VCaP (cell line): ENCODE measurements around the gene TARS3.
"Not testable (repeated sequence)": the region's sequence is repeated elsewhere in the genome, so short reads cannot be mapped to it uniquely, and the experiment has no call there.

Source experiments
- H3K27ac ChIP-seq: fragments of 450-650 bp; 2 replicates; pipeline ENCODE4 v1.5.1; 2017
- CTCF ChIP-seq: fragments of 450-650 bp; conservative IDR thresholded peaks from 2 replicates; pipeline ENCODE4 v1.5.1; 2017; ENCODE audit warnings: mild to moderate bottlenecking, moderate library complexity

The TARS3 gene

GRCh38 chr15:101723874-101724674, at the start of gene TARS3:
TSS of gene TARS3 (minus strand) at chr15:101724473. CDS start at chr15:101724387, 86 bp downstream.
- H3K27ac ChIP-seq, result peak within 1 kb of the TSS; percentile 91
- peak; percentile 53 for TF ChIP-seq CTCF

GRCh38 chr15:101773496-101774100, 49.3 kb upstream of the TARS3 start:
- TF ChIP-seq CTCF, result no peak; the same call in 1 of the 2 replicates
- no peak overlapping the region for H3K27ac ChIP-seq

- no peak for TF ChIP-seq CTCF
- H3K27ac ChIP-seq, result no peak overlapping the region
Measured at GRCh38 chr15:101772921-101773320, 48.6 kb upstream of the TARS3 start.

GRCh38 chr15:101767083-101767640, 42.9 kb upstream of the TARS3 start:
- H3K27ac ChIP-seq, result not testable (repeated sequence)
- peak; percentile 56 for TF ChIP-seq CTCF

GRCh38 chr15:101765772-101766456, 41.6 kb upstream of the TARS3 start:
- no peak for TF ChIP-seq CTCF

DNA sequence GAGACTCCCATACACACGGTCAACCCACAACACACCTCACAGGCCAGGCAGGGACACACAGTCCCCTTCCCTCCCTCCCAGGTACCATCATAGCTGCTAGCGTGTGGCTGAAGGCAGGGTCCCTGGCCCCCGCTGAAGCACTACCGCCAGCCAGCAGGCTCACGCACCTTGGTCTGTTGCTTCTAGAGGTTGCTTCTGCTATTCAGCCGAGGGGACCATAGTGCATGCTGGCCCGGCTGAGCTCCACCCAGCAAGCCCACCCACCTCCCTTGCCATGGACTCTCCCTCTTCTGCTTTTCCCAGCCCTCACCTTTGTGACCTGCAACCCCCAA, 41.0 kb upstream of the TARS3 start:
- H3K27ac ChIP-seq, result not testable (repeated sequence)

More at GRCh38 chr15:101765772-101766456, 41.6 kb upstream of the TARS3 start:
- no peak overlapping the region for H3K27ac ChIP-seq

GRCh38 chr15:101764669-101765339, 40.5 kb upstream of the TARS3 start:
- not testable (repeated sequence) for H3K27ac ChIP-seq

DNA sequence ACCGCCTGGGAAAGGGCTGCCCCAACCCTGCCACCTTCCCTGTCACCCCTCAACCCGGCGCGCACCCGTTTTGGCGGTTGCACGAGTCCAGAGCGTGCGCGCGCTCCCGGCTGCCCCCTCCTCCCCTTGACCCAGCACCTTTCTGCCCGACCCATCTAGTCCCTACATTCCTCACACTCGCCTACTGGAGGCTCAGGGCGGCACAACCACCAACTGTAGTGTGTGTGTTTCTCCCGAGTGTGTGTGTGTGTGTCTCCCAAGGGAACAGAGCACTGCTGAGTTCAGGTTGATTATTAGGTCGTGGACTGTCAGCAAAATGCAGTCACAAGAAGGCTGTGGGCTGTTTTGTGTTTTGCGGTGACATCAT, 22.4 kb upstream of the TARS3 start:
- H3K27ac ChIP-seq, result not testable (repeated sequence)

DNA sequence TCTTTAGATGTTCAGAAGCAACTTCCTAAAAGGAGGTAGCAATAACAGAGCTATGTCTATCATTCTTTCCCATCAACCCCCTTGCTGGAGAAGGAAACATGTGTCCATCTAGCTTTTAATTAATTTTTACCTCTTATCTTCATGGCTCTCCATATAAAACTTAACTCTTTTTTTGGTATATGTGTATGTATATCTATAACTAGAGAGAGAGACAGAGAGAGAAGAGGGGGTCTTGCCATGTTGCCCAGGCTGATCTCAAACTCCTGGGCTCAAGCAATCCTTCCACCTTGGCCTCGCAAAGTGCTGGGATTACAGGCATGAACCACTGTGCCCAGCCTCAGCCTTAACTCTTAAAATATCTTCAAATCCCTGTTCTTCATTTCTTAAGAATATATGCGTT, 10.6 kb upstream of the TARS3 start:
- not testable (repeated sequence) for H3K27ac ChIP-seq
